Bronchial epithelial cell (primary cell): ENCODE data around the gene GPR143. TPM values are rescaled to one million over a fixed set of nuclear protein-coding genes. Genes with fewer than 3 reads are reported as not detected.
A peak's percentile ranks its signal among the peaks of the same experiment; 100 is the strongest.

ENCODE experiments used
- DNase-seq: peaks from one replicate; pipeline ENCODE4 v3.0.0-alpha.2; 2010; ENCODE audit warnings: low read depth
- FAIRE-seq: peaks from 2 replicates; lab custom pipeline; 2011; peaks lifted over from hg19 to GRCh38; lab: Jason Lieb, UNC
- H3K27me3 ChIP-seq: 2 replicates; pipeline ENCODE4 v1.5.1; 2011; ENCODE audit warnings: low read length; ENCODE audit not compliant: control insufficient read depth, insufficient read depth
- H3K36me3 ChIP-seq: 2 replicates; pipeline ENCODE4 v1.5.1; 2011; ENCODE audit warnings: low read length; ENCODE audit not compliant: control insufficient read depth, insufficient read depth
- H3K4me3 ChIP-seq: 2 replicates; pipeline ENCODE4 v1.5.1; 2011; ENCODE audit warnings: mild to moderate bottlenecking, low read depth, low read length, control low read depth
- total RNA-seq: library from RNA; depleted of rRNA; stranded (reverse); fragments of >200 nt; gene quantifications from 2 replicates; pipeline ENCODE4 v1.2.1, GENCODE V29; 2014
- TF ChIP-seq, protein P1 (sequence below): IDR thresholded peaks from 2 replicates; pipeline ENCODE4 v1.5.1; 2011; ENCODE audit warnings: mild to moderate bottlenecking, moderate library complexity, low read length, control low read depth, inconsistent platforms; ENCODE audit not compliant: insufficient read depth, severe bottlenecking

GPR143 gene
- total RNA-seq, 1 donor from 2014 or later = 0.79 TPM

DNA sequence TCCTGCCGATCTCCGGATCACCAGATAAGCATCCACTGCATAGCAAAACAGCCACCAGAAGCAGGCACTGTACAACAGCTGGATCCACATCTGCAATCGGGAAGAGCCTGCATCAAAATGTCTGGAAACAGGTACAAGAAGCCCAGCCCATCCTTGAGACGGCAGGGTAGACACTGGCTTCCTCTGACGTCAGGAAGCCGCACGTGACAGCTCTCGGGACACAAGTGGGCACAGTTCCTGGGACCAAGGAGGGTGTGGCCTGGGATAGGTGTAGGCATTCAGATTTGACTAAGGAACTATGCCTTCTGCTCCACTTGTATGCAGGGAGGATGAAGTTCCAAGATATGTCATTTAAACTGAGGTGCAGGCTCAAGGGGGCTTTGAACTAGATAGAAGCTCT, 6.3 kb downstream of the GPR143 start:
- Histone ChIP-seq H3K36me3 (no peaks in the 10 kb centered on the region), H3K4me3 (no peak overlapping the region), H3K27me3 (no peaks in the 10 kb centered on the region)
- no peak for FAIRE-seq
- DNase-seq = no peak
- TF ChIP-seq, protein P1, sequence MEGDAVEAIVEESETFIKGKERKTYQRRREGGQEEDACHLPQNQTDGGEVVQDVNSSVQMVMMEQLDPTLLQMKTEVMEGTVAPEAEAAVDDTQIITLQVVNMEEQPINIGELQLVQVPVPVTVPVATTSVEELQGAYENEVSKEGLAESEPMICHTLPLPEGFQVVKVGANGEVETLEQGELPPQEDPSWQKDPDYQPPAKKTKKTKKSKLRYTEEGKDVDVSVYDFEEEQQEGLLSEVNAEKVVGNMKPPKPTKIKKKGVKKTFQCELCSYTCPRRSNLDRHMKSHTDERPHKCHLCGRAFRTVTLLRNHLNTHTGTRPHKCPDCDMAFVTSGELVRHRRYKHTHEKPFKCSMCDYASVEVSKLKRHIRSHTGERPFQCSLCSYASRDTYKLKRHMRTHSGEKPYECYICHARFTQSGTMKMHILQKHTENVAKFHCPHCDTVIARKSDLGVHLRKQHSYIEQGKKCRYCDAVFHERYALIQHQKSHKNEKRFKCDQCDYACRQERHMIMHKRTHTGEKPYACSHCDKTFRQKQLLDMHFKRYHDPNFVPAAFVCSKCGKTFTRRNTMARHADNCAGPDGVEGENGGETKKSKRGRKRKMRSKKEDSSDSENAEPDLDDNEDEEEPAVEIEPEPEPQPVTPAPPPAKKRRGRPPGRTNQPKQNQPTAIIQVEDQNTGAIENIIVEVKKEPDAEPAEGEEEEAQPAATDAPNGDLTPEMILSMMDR = no peak

DNA sequence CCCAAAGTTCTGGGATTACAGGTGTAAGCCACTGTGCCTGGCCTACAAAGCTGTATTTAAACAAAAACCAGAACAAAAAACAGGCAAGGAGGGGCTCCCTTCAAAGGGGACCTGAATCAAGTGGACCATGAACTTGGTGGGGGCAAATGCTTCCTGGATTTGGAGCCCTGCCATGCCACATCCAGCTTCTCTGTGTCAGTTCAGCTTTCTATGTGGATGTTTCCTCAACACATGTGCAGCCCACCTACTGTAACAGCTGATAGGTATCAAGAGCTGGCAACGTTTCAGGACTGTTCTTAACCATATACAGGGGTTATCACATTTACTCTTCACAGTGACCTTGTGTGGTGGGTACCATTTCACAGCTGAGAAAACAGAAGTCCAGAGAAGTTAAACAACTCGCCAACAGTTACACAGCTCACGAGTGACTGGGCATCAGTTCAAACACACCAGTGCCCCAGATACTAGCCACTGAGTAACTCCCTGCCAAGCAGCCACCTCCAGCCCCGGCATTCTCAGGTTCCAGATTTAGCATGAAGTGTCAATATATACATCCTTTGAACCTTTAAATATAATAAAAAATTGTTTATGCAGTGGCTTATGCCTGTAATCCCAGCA, 7.5 kb downstream of the GPR143 start:
- FAIRE-seq (peak; percentile 60), DNase-seq (no peak)
- Histone ChIP-seq H3K27me3 (no peaks in the 10 kb centered on the region), H3K4me3 (no peak overlapping the region), H3K36me3 (no peaks in the 10 kb centered on the region)
- TF ChIP-seq, protein P1 = no peak

DNA sequence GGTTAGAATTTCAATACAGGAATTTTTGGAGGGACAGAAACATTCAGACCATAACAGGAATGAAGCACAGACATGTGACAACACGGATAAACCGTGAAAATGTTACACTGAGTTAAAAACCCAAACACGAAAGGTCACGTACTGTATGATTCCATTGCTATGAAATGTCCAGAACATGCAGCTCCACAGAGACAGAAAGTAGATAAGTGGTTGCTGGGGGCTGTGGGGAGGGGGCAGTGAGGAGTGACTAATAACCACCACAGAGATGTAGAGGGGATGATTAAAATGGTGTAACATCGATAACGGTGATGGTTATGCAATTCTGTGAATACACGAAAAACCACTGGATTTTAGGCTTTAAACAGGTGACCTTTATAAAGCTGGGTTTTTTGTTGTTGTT, 8.3 kb downstream of the GPR143 start:
- Histone ChIP-seq H3K4me3 (no peak overlapping the region), H3K27me3 (no peaks in the 10 kb centered on the region), H3K36me3 (no peaks in the 10 kb centered on the region)
- DNase-seq (no peak), FAIRE-seq (no peak)
- TF ChIP-seq, protein P1 = no peak

DNA sequence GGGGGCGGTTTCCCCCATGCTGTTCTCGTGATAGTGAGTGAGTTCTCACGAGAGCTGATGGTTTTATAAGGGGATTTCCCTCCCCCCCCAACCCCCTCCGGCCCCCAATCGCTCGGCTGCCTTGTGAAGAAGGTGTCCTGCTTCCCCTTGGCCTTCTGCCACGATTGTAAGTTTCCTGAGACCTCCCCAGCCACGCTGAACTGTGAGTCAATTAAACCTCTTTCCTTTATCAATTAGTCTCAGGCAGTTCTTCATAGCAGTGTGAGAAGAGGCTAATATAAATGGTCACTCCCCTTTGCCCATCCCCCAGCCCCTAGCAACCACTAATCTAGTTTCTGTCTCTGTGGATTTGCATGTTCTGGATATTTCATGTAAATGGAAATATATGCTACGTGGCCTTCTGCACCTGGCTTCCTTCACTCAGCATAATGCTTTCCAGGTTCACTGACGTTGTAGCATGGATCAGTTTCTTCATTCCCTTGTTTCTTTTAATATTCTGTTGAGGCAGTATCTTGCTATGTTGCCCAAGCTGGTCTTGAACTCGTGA, 16.4 kb downstream of the GPR143 start:
- Histone ChIP-seq H3K36me3 (no peaks in the 10 kb centered on the region), H3K27me3 (no peaks in the 10 kb centered on the region), H3K4me3 (no peak overlapping the region)
- FAIRE-seq (no peak), DNase-seq (no peak)
- TF ChIP-seq, protein P1 = no peak

DNA sequence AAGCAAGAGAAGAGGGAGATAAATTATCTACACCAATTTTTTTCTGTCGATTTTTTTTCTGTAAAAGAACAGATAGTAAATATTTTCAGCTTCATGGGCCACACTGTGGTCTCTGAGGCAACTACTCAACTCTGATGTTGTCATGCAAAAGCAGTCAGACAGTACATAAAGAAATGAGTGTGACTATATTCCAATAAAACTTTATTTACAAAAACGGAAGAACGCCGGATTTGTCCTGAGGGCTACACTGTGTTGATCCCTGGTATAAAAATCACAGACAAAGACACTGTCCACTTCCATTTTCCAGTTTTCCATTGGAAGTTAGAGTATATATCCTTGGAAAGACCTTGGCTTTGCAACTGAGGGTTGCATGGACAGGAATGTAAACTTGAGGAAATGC, 18.0 kb downstream of the GPR143 start:
- no peaks in the 10 kb centered on the region for H3K27me3 ChIP-seq
- no peak overlapping the region for H3K4me3 ChIP-seq
- DNase-seq (no peak), FAIRE-seq (no peak)
- TF ChIP-seq, protein P1 = no peak
- H3K36me3 ChIP-seq = no peaks in the 10 kb centered on the region
